Neutrophil (primary cell): ENCODE data around the gene HTRA2.
A peak's percentile ranks its signal among the peaks of the same experiment; 100 is the strongest.

Experiments
- H3K27ac ChIP-seq: fragments of 200-600 bp; sonication (generic); 2 replicates; pipeline ENCODE4 v1.5.1; 2016; ENCODE audit warnings: mild to moderate bottlenecking, moderate library complexity
- H3K27me3 ChIP-seq: fragments of 200-600 bp; sonication (generic); 2 replicates; pipeline ENCODE4 v1.6.0; 2016; ENCODE audit warnings: mild to moderate bottlenecking
- H3K36me3 ChIP-seq: fragments of 200-600 bp; sonication (generic); 2 replicates; pipeline ENCODE4 v1.5.1; 2017
- H3K4me1 ChIP-seq, 2 experiments: fragments of 200-600 bp in 1 of 2; sonication (generic) in 1 of 2; 1 replicate in 1 of 2; 2 replicates in 1 of 2; pipeline versions ENCODE4 v1.5.1 to v1.6.1; 2013 to 2016; ENCODE audit warnings: low read depth in 1 of 2, low read length in 1 of 2, mild to moderate bottlenecking in 1 of 2, moderate library complexity in 1 of 2; ENCODE audit not compliant: control insufficient read depth in 1 of 2, insufficient read depth in 1 of 2
- H3K4me3 ChIP-seq, 2 experiments: fragments of 200-600 bp in 1 of 2; sonication (generic) in 1 of 2; 1 replicate in 1 of 2; 2 replicates in 1 of 2; pipeline ENCODE4 v1.5.1; 2013 to 2016; ENCODE audit warnings: low read depth in 1 of 2, low read length in 1 of 2, mild to moderate bottlenecking in 1 of 2, moderate library complexity in 1 of 2
- H3K9me3 ChIP-seq: fragments of 200-600 bp; sonication (generic); 2 replicates; pipeline ENCODE4 v1.5.1; 2016
- TF ChIP-seq, protein P1 (sequence below): fragments of 200-600 bp; sonication (generic); IDR thresholded peaks from 2 replicates; pipeline ENCODE4 v1.5.1; 2016; ENCODE audit warnings: antibody characterized with exemption

HTRA2 gene

DNA sequence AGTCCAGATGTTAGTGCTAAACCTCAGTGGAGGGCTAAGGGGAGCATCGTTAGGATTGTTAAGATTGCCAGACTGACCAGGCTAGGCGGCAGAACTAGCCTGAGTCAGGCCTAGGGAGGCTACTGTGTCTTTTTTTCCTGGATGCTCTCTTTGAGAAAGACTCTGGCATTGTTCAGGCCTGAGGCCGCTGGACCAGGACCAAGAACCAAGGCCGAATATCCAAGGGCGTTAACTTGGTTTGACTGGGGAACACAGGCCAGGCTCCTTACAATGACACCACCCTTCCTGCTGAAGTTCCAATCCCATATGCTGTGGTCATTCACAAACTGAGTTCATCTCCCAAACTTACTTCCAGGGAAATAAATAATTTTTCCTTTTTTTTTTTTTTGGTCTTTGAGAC is 10.6 kb downstream of the HTRA2 start:
- H3K36me3 ChIP-seq = no peaks in the 10 kb centered on the region
- H3K27ac ChIP-seq = no peak overlapping the region

DNA sequence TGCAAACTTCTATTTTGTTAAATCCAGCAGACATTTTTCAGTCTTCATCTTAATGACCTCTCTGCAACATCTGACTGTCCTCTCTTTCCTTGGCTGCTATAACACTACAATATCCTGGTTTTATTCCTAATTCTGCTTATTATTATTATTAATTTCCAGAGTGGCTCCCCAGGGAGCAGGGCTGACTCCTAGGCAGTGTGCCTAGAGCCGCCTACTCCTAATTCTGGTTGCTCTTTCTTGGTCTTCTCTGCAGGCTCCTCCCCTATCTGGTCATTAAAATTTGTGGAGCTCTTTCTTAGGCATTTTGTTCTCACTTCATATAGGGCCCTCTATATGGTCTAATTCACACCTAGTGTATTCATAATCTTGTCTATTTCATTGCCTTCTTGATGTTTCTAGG is 13.2 kb downstream of the HTRA2 start:
- TF ChIP-seq, protein P1, sequence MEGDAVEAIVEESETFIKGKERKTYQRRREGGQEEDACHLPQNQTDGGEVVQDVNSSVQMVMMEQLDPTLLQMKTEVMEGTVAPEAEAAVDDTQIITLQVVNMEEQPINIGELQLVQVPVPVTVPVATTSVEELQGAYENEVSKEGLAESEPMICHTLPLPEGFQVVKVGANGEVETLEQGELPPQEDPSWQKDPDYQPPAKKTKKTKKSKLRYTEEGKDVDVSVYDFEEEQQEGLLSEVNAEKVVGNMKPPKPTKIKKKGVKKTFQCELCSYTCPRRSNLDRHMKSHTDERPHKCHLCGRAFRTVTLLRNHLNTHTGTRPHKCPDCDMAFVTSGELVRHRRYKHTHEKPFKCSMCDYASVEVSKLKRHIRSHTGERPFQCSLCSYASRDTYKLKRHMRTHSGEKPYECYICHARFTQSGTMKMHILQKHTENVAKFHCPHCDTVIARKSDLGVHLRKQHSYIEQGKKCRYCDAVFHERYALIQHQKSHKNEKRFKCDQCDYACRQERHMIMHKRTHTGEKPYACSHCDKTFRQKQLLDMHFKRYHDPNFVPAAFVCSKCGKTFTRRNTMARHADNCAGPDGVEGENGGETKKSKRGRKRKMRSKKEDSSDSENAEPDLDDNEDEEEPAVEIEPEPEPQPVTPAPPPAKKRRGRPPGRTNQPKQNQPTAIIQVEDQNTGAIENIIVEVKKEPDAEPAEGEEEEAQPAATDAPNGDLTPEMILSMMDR = no peak
- H3K4me3 ChIP-seq = no peak overlapping the region
- H3K27ac ChIP-seq = no peak overlapping the region
- no peaks in the 10 kb centered on the region for H3K36me3 ChIP-seq
- H3K4me1 ChIP-seq = peaks cover 15 to 23% of the 10 kb centered on the region in 2 experiments
- no peaks in the 10 kb centered on the region for H3K27me3 ChIP-seq
- H3K9me3 ChIP-seq = no peaks in the 10 kb centered on the region

More for the DNA sequence above, 10.6 kb downstream of the HTRA2 start:
- H3K4me3 ChIP-seq = no peak overlapping the region
- no peaks in the 10 kb centered on the region for H3K27me3 ChIP-seq
- peaks cover 15 to 23% of the 10 kb centered on the region in 2 experiments for H3K4me1 ChIP-seq
- H3K9me3 ChIP-seq = no peaks in the 10 kb centered on the region
- TF ChIP-seq, protein P1 = no peak

DNA sequence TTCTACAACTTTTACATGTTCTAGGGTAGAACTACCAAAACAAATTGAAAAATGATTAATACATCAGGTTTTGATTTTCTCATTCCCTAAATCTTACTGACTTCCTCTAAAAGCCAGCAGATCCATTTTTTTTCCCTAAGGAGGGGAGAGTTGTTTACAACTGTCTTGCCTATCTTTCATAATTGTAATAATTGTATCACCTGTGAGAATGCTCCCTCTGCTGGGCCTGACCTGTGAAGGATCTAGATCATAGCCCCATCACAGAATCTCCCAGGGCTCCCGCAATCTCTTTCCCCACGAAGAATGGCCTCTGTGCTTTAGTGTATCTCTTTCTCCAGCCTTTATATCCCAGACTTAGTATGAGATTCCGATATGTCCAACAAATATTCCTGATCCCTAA is 14.9 kb downstream of the HTRA2 start:
- Histone ChIP-seq H3K27me3 (peaks cover 14% of the 10 kb centered on the region), H3K4me3 (no peak overlapping the region), H3K27ac (no peak overlapping the region), H3K36me3 (no peaks in the 10 kb centered on the region), H3K4me1 (peaks cover 19 to 21% of the 10 kb centered on the region in 2 experiments), H3K9me3 (no peaks in the 10 kb centered on the region)
- TF ChIP-seq, protein P1 = no peak

DNA sequence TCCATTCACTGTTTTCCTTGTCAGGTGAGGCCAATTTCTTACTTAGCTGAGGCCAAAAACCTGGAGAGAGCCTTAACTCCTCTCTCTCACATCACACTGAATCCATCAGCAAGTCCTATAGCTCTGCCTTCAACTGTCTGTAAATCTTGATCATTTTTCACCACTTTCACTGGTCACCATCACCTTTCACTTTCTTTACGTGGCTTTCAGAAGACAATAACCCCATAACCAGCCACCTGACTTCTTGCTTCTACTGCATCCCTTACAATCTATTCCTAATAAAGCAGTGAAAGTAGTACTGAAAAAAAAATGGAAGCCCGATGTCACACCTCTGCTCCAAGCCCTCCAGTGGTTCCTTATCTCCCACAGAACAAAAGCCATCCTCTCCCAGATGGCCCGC is 16.3 kb downstream of the HTRA2 start:
- peaks cover 17 to 24% of the 10 kb centered on the region in 2 experiments for H3K4me1 ChIP-seq
- peaks cover 15% of the 10 kb centered on the region for H3K27me3 ChIP-seq
- no peak overlapping the region for H3K4me3 ChIP-seq
- TF ChIP-seq, protein P1 = no peak
- no peaks in the 10 kb centered on the region for H3K36me3 ChIP-seq
- no peaks in the 10 kb centered on the region for H3K9me3 ChIP-seq
- H3K27ac ChIP-seq = no peak overlapping the region

DNA sequence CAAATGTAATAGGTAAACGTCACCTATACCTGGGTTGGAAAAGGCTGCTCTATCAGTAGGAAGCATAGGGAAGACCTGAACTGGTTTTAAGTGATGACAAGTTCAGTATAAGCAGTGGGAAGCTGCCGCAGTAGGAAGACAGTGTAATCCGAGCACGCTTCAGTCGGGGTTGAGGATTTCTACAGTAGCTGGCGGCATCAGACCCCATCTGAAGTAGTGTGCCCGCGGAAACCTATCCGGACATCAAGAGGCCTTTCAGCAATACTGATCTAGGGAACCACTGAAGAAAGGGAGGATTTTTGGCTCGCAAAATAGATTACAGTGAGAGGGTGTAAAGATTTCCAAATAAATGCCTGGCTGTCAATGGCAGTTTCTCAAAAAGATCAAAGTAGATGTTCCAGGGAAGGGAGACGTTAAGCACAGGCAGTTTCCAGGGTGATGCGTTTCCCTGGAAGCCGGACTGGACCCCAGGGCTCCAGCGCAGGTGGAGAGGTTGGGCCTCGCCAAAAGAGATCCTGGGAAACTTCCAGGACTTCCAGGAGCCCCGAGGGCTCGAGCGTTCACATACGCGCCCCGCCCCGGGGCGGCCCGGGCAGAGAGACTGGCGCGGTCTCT is 18.7 kb downstream of the HTRA2 start:
- peaks cover 19 to 34% of the 10 kb centered on the region in 2 experiments for H3K4me1 ChIP-seq
- H3K4me3 ChIP-seq = peak overlapping the region; percentile 61 to 73
- H3K9me3 ChIP-seq = no peaks in the 10 kb centered on the region
- H3K36me3 ChIP-seq = no peaks in the 10 kb centered on the region
- H3K27me3 ChIP-seq = peaks cover 15% of the 10 kb centered on the region
- TF ChIP-seq, protein P1 = no peak
- H3K27ac ChIP-seq = no peak overlapping the region
